HEK293 (cell line): ENCODE data around the gene XPOT.

Experiments used
- CTCF ChIA-PET: fragments of 350-600 bp; formaldehyde crosslinking; extraction: SDS; loops from one replicate; lab custom pipeline; 2021; ENCODE audit warnings: antibody characterized with exemption; lab: Yijun Ruan, JAX
- POLR2A ChIA-PET: fragments of 300-600 bp; formaldehyde crosslinking; extraction: SDS; loops from one replicate; lab custom pipeline; 2020; ENCODE audit warnings: antibody characterized with exemption, inconsistent platforms; lab: Yijun Ruan, JAX
- H3K27ac ChIP-seq: fragments of 200-500 bp; sonication (Bioruptor generic); 2 replicates; pipeline ENCODE4 v1.5.1; 2014; ENCODE audit warnings: low read depth, low read length, control low read depth, inconsistent platforms; ENCODE audit errors: extremely low read depth
- H3K36me3 ChIP-seq, 2 experiments: fragments of 200-500 bp in 1 of 2; sonication (Bioruptor generic) in 1 of 2; 1 replicate in 1 of 2; 2 replicates in 1 of 2; pipeline ENCODE4 v1.5.1; 2014 to 2017; ENCODE audit warnings: inconsistent platforms in 2 of 2, low read length in 2 of 2; ENCODE audit not compliant: control insufficient read depth in 2 of 2, insufficient read depth in 1 of 2
- H3K4me1 ChIP-seq: fragments of 200-500 bp; sonication (Bioruptor generic); 2 replicates; pipeline ENCODE4 v1.5.1; 2014; ENCODE audit warnings: mild to moderate bottlenecking, low read length, inconsistent platforms; ENCODE audit not compliant: control insufficient read depth, insufficient read depth
- H3K4me3 ChIP-seq: 2 replicates; pipeline ENCODE4 v1.5.1; 2011; ENCODE audit warnings: low read depth, mild to moderate bottlenecking, control low read depth, low read length, moderate library complexity
- H3K9me3 ChIP-seq: fragments of 200-500 bp; sonication (Bioruptor generic); 2 replicates; pipeline ENCODE4 v1.5.1; 2014; ENCODE audit warnings: low read depth, low read length, inconsistent platforms; ENCODE audit not compliant: control insufficient read depth, insufficient read depth
- FEZF1 ChIP-seq: fragments of 450-650 bp; formaldehyde crosslinking; IDR thresholded peaks from 2 replicates; pipeline ENCODE4 v1.5.1; 2016; ENCODE audit warnings: missing biosample characterization, missing genetic modification characterization
- IKZF3 ChIP-seq: fragments of 450-650 bp; IDR thresholded peaks from 2 replicates; pipeline ENCODE4 v1.5.0; 2018; ENCODE audit warnings: missing biosample characterization, mild to moderate bottlenecking, missing genetic modification characterization, moderate library complexity
- PRDM4 ChIP-seq: fragments of 450-650 bp; formaldehyde crosslinking; IDR thresholded peaks from 2 replicates; pipeline ENCODE4 v1.5.1; 2017; ENCODE audit warnings: missing biosample characterization, missing genetic modification characterization
- ZBTB11 ChIP-seq: fragments of 450-650 bp; formaldehyde crosslinking; conservative IDR thresholded peaks from 2 replicates; pipeline ENCODE4 v1.5.1; 2016; ENCODE audit warnings: low read depth, missing biosample characterization, missing genetic modification characterization
- ZBTB17 ChIP-seq: fragments of 450-650 bp; formaldehyde crosslinking; IDR thresholded peaks from 2 replicates; pipeline ENCODE4 v1.5.1; 2016; ENCODE audit warnings: missing biosample characterization, missing genetic modification characterization
- ZBTB20 ChIP-seq: fragments of 450-650 bp; formaldehyde crosslinking; IDR thresholded peaks from 2 replicates; pipeline ENCODE4 v1.5.1; 2016; ENCODE audit warnings: missing biosample characterization, missing genetic modification characterization
- ZBTB49 ChIP-seq: fragments of 450-650 bp; formaldehyde crosslinking; IDR thresholded peaks from 2 replicates; pipeline ENCODE4 v1.5.1; 2016; ENCODE audit warnings: missing biosample characterization, missing genetic modification characterization, low read depth
- ZNF114 ChIP-seq: fragments of 450-650 bp; formaldehyde crosslinking; IDR thresholded peaks from 2 replicates; pipeline ENCODE4 v1.5.0; 2017; ENCODE audit warnings: missing biosample characterization, missing genetic modification characterization
- ZNF211 ChIP-seq: fragments of 450-650 bp; formaldehyde crosslinking; IDR thresholded peaks from 2 replicates; pipeline ENCODE4 v1.5.1; 2016; ENCODE audit warnings: low read depth, missing biosample characterization, missing genetic modification characterization
- ZNF248 ChIP-seq: fragments of 450-650 bp; formaldehyde crosslinking; IDR thresholded peaks from 2 replicates; pipeline ENCODE4 v1.5.1; 2017; ENCODE audit warnings: missing biosample characterization, missing genetic modification characterization
- ZNF280D ChIP-seq: fragments of 450-650 bp; formaldehyde crosslinking; IDR thresholded peaks from 2 replicates; pipeline ENCODE4 v1.5.1; 2016; ENCODE audit warnings: missing biosample characterization, missing genetic modification characterization
- ZNF350 ChIP-seq: fragments of 450-650 bp; formaldehyde crosslinking; IDR thresholded peaks from 2 replicates; pipeline ENCODE4 v1.5.0; 2017; ENCODE audit warnings: missing biosample characterization, mild to moderate bottlenecking, missing genetic modification characterization
- ZNF394 ChIP-seq: fragments of 450-650 bp; formaldehyde crosslinking; IDR thresholded peaks from 2 replicates; pipeline ENCODE4 v1.5.1; 2016; ENCODE audit warnings: missing biosample characterization, missing genetic modification characterization, mild to moderate bottlenecking, moderate library complexity, borderline replicate concordance
- ZNF426 ChIP-seq: fragments of 450-650 bp; formaldehyde crosslinking; IDR thresholded peaks from 2 replicates; pipeline ENCODE4 v1.5.1; 2017; ENCODE audit warnings: missing biosample characterization, missing genetic modification characterization, mild to moderate bottlenecking, inconsistent platforms, moderate library complexity
- ZNF580 ChIP-seq: fragments of 450-650 bp; formaldehyde crosslinking; IDR thresholded peaks from 2 replicates; pipeline ENCODE4 v1.5.1; 2016; ENCODE audit warnings: missing biosample characterization, missing genetic modification characterization
- ZNF610 ChIP-seq: fragments of 450-650 bp; formaldehyde crosslinking; IDR thresholded peaks from 2 replicates; pipeline ENCODE4 v1.5.1; 2016; ENCODE audit warnings: missing biosample characterization, missing genetic modification characterization, borderline replicate concordance
- ZNF747 ChIP-seq: fragments of 450-650 bp; formaldehyde crosslinking; IDR thresholded peaks from 2 replicates; pipeline ENCODE4 v1.5.1; 2016; ENCODE audit warnings: missing biosample characterization, missing genetic modification characterization
- ZNF785 ChIP-seq: fragments of 450-650 bp; formaldehyde crosslinking; IDR thresholded peaks from 2 replicates; pipeline ENCODE4 v1.5.1; 2016; ENCODE audit warnings: missing biosample characterization, missing genetic modification characterization
- ZSCAN4 ChIP-seq: fragments of 450-650 bp; formaldehyde crosslinking; IDR thresholded peaks from 2 replicates; pipeline ENCODE4 v1.5.1; 2017; ENCODE audit warnings: missing biosample characterization, missing genetic modification characterization

XPOT gene

GRCh38 chr12:64387197-64387816, 16.9 kb upstream of the XPOT start (continued):
- no peak for TF ChIP-seq ZNF280D (tag by site-specific recombination)
- TF ChIP-seq ZNF211 (tag by site-specific recombination), result no peak
- TF ChIP-seq ZBTB20 (tag by site-specific recombination), result no peak
- TF ChIP-seq ZNF248, result no peak
- no peak for TF ChIP-seq ZNF114 (tag by site-specific recombination)
- no peak for TF ChIP-seq ZSCAN4
- no peak for TF ChIP-seq ZNF747 (tag by site-specific recombination)
- no peak for TF ChIP-seq IKZF3 (tag by site-specific recombination)
- TF ChIP-seq ZNF394, result no peak
- no peak for TF ChIP-seq ZBTB49 (tag by site-specific recombination)
- no peak for TF ChIP-seq ZNF426 (tag by site-specific recombination)
- no peak for TF ChIP-seq ZBTB17 (tag by site-specific recombination)
- 0 out of 2 replicates have a peak, but pooled peaks have one; percentile 35 for TF ChIP-seq ZNF350
- TF ChIP-seq PRDM4 (tag by site-specific recombination), result no peak

GRCh38 chr12:64389154-64389553, 15.0 kb upstream of the XPOT start:
- Histone ChIP-seq H3K4me3 (no peak overlapping the region), H3K27ac (no peak overlapping the region)
- CTCF ChIA-PET, result interaction anchor here (0.6 kb wide), 1 partner anchor 170 kb away, joined by 5 read pairs; no protein-coding TSS in a partner anchor
- TF ChIP-seq ZNF114 (tag by site-specific recombination), result no peak
- no peak for TF ChIP-seq FEZF1 (tag by site-specific recombination)
- TF ChIP-seq ZNF610, result no peak
- TF ChIP-seq ZNF785 (tag by site-specific recombination), result no peak
- no peak for TF ChIP-seq ZBTB11 (tag by site-specific recombination)
- no peak for TF ChIP-seq ZNF580
- TF ChIP-seq, all 188 proteins: peak for 0
- POLR2A ChIA-PET, result no interaction called here
- Histone ChIP-seq H3K4me1 (0 out of 2 replicates have a peak, but pooled peaks cover 2% of the 10 kb centered on the region), H3K9me3 (no peaks in the 10 kb centered on the region), H3K36me3 (no peaks in the 10 kb centered on the region)
